Stimulated activated CD8-positive, alpha-beta memory T cell treated with anti-CD3 and anti-CD28 coated beads, Interleukin-15, amount 100 ng/mL, for 48 hours (primary cell): ENCODE results near the gene NIBAN1.
"Not testable (repeated sequence)": the region's sequence is repeated elsewhere in the genome, so short reads cannot be mapped to it uniquely, and the experiment has no call there.

Experiments
- DNase-seq, 2 donors: peaks; one replicate each; pipeline ENCODE4 v3.0.0-alpha.2; 2020; ENCODE audit warnings: low read depth in 2 of 2

Gene NIBAN1

GRCh38 chr1:184973272-184974055 lies 844 bp downstream of the NIBAN1 start:
- peak; percentile 65 to 68 for DNase-seq

DNA sequence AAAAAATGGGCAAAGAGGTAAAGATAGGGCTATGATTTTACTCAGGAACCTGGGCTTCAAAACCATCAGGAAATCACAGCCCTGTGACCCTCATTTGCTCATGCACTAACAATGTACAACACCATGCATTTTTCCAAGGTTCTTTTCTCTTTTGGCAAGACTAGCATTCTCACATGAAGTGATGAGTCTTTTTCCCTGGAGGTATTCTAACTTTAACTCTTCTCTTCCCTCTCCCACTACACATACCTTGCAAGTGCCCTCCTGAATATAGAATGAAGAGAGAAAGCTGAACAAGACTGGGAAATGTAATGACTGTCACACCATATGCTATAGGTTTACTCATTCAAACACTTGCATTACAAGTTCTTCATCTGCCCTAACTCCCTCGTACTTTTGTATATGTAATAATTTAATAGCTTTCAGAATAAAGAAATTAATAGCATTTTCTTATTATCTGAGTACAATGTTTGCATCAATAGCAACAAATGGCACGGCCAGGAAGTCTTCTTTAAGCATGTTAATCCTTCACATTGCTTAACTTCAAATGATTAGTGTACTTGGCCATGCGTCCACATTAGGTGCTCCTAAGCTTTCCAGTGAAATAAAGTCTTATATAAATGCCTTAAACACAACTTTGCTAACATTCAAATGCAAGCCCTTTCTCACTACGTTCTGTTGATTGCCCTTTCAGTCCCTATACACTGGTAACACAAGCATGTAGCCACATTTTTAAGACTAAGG lies 1.8 kb downstream of the NIBAN1 start:
- no peak for DNase-seq

- DNase-seq, result no peak
Observed at GRCh38 chr1:184971522-184972265, 2.6 kb downstream of the NIBAN1 start.

GRCh38 chr1:184970691-184971161 lies 3.6 kb downstream of the NIBAN1 start:
- DNase-seq, result no peak

DNA sequence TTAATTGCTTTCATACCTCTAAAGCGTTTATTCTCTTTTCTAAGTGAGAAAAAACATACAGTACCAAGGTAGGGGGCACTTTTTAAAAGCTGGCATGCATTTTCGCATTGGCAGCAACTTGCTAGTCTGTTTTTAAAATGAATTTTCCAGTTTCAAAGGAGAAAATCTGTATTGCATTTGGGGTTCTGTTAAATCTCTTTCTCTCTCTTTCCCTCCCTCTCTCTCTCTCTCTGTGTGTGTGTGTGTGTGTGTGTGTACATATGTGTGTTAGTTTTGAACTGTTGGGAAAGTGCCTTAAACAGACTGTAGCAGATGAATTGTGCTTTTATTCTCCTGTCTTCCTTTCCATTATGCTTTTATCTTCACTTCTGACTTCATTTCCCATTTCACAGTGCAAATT lies 7.3 kb downstream of the NIBAN1 start:
- DNase-seq, result no peak

- DNase-seq, result no peak
Observed at GRCh38 chr1:184965944-184966860, 8.1 kb downstream of the NIBAN1 start.

GRCh38 chr1:184965439-184965838 lies 8.9 kb downstream of the NIBAN1 start:
- no peak for DNase-seq

DNA sequence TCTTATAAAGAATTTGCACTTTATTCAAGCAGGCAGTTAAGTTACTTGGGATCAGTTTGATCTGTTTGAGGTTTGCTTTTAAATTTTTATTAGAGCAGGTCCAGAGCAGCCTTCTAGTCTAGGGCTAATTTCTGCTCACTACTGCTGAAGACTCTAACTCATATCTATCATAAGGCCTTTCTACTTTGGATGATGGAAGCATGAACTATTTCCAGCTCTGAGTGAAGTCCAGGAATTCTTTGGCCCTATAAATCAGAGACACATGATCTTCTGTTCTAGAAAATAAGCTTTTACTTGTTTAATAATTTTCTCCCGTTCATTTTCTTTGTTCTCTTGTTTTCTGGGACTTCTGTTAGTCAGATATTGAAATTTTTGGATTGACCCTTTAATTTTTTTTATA lies 14.7 kb downstream of the NIBAN1 start:
- DNase-seq, result no peak

DNA sequence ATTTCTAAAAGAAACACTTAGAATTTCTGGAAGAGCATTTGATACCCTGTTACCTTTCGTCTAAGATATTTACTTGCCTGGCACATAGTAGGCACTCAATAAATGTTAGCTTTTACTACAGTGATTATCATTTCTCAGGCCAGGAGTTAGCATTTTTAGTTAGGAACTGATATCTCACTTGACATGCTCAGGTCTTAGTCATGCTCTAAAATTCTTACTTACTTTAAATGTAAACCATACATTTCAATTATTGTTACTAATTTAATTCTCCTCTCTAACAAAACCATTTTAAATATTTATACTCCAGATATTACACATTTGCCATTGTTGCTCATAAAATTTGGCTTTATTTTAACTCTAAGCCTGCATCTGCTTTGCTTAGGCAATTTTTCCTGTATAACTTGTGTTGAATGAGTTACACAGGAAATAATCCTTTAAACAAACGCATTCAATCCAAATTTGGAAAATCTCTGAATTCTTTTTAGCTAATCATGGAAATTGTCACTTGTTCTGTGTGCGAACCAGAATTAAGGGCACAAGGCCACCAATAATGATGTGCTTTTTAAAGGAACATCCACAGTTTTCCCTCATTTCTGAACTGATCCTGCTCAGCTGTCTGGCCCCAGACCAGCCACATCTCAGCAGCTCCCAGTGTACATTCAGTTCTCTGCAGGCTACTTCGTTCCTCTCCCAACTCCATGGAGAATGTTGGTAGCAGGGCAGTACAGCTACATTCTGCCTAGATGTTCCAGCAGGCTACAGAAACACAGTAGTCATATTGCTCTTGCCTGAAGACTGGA lies 15.6 kb downstream of the NIBAN1 start:
- no peak for DNase-seq

DNA sequence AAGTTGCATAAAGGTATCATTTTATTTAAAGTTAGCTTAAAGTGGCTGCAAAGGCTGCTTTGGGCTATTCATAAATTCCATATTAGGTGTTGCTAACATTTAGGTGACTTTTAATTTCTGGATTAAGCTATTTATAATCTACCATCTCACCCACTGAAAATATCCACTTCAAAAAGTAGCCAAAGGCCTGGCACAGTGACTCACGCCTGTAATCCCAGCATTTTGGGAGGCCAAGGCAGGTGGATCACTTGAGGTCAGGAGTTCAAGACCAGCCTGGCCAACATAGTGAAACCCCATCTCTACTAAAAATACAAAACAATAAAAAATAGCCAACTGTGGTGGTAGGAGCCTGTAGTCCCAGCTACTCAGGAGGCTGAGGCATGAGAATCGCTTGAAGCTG lies 16.4 kb downstream of the NIBAN1 start:
- DNase-seq, result not testable (repeated sequence)

GRCh38 chr1:184956999-184957700 lies 17.2 kb downstream of the NIBAN1 start:
- DNase-seq, result no peak

GRCh38 chr1:184954232-184954995 lies 19.9 kb downstream of the NIBAN1 start:
- DNase-seq, result no peak

GRCh38 chr1:184953600-184954219 lies 20.6 kb downstream of the NIBAN1 start:
- DNase-seq, result no peak

GRCh38 chr1:184952428-184952827 lies 21.9 kb downstream of the NIBAN1 start:
- no peak for DNase-seq

- no peak for DNase-seq
Observed at GRCh38 chr1:184951788-184952187, 22.5 kb downstream of the NIBAN1 start.

GRCh38 chr1:184950906-184951305 lies 23.4 kb downstream of the NIBAN1 start:
- DNase-seq, result no peak

DNA sequence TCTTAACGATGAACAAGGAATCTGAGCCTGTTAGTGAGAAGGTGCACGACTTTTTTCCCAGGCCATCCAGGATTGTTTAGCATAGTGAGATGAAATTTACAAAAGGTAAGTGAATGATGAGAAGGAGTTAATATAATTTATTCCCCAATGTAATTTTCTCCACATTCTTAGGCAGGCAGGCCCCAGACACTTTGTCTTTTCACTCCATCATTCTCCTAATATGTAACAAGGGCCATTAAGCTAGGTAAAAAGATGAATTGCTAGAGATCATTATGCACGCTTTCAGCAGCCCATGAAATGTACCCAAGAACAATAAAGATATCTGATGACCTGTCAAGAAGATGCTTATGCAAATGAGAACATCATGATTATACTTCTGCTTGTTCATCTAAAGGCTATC lies 24.1 kb downstream of the NIBAN1 start:
- no peak for DNase-seq

GRCh38 chr1:184947497-184948256 lies 26.6 kb downstream of the NIBAN1 start:
- DNase-seq, result no peak
